Measurements from ENCODE around the gene PPP3CA. TPM values are rescaled to one million over a fixed set of nuclear protein-coding genes. Genes with fewer than 3 reads are reported as not detected.

Gene PPP3CA
- total RNA-seq, result 10 to 100 TPM; 38.5 to 46.7 (median 40.6) TPM

DNA sequence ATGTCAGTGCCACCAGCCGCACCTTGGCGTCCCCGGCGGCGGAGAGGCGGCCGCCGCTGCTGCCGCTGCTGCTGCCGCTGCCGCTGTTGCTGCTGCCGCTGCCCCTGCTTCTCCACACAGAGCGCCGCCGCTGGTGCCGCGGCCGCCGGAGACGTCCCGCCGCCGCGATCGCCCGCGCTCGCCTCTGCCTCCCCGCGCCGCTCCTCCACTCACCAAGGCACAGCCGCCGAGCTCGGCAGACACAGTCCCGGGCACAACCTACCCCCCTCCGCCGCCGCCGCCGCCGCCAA lies at the start of gene PPP3CA:
Gene PPP3CA, minus strand, starts transcription at position 260 of the 290 bp plus-strand sequence.
- intact Hi-C loops (cut with DNase I; ENCODE audit: low total_unique reads), result no loop called here
- peak in 1 of 2 donors; percentile 93 for DNase-seq (ENCODE audit: low spot score in 2 of 2)
- TF ChIP-seq POLR2A (IDR thresholded peaks at IDR 0.05), result no peak
- TF ChIP-seq, protein P1, sequence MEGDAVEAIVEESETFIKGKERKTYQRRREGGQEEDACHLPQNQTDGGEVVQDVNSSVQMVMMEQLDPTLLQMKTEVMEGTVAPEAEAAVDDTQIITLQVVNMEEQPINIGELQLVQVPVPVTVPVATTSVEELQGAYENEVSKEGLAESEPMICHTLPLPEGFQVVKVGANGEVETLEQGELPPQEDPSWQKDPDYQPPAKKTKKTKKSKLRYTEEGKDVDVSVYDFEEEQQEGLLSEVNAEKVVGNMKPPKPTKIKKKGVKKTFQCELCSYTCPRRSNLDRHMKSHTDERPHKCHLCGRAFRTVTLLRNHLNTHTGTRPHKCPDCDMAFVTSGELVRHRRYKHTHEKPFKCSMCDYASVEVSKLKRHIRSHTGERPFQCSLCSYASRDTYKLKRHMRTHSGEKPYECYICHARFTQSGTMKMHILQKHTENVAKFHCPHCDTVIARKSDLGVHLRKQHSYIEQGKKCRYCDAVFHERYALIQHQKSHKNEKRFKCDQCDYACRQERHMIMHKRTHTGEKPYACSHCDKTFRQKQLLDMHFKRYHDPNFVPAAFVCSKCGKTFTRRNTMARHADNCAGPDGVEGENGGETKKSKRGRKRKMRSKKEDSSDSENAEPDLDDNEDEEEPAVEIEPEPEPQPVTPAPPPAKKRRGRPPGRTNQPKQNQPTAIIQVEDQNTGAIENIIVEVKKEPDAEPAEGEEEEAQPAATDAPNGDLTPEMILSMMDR (IDR thresholded peaks at IDR 0.05), result no peak
- WGBS, 2 donors, result 0 to 1% methylated on average over 21 to 29 of the region's 41 CpGs
- peak within 1 kb of the TSS; percentile 78 for H3K4me3 ChIP-seq (ENCODE audit: low read depth, poor library complexity, severe bottlenecking)

DNA sequence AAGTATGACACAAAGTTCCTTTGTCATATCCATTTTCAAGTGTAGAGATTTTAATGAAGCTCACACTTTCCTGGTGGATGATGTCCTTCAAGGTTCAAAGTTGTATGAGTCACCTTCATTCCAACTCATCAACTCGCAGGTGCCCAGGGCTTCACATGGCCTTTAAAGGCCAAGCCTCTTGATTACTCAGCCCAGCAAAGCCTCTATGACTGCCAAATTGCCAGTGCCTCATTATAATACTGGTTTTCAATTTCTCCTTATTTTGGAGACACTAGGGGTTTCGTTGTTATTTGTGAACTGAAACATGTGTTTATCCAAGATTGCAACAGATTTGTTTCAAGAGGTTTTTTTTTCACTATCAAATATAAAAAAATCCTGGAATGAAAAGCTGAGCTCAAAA lies 45.9 kb upstream of the PPP3CA start:
- no peak for DNase-seq (ENCODE audit: low spot score in 2 of 2)
- WGBS, 2 donors, result 38 to 39% methylated on average over 2 of the region's 2 CpGs
- TF ChIP-seq, protein P1 (IDR thresholded peaks at IDR 0.05), result no peak
- no peak for TF ChIP-seq POLR2A (IDR thresholded peaks at IDR 0.05)
- H3K4me3 ChIP-seq (ENCODE audit: low read depth, poor library complexity, severe bottlenecking), result no peak overlapping the region
- intact Hi-C loops (cut with DNase I; ENCODE audit: low total_unique reads), result no loop called here

DNA sequence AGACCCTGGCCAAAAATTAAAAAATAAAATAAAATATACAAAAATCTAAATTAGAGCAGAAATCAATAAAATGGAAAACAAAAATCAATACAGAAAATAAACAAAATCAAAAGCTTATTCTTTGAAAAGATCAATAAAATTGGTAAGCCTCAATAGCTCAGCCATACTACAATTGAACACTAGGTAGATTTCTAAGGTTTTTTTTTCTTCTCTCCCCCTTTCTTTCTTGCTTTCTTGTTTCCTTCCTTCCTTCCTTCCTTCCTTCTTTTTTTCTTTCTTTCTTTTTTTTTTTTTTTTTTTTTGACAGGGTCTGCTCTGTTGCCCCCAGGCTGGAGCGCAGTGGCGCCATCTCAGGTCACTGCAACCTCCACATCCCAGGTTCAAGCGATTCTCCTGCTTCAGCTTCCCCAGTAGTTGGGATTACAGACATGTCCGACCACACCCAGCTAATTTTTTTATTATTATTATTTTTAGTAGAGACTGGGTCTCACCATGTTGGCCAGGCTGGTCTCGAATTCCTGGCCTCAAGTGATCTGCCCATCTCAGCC lies 23.4 kb upstream of the PPP3CA start:
- 92% methylated on average over 5 of the region's 5 CpGs for WGBS, 2 donors
- TF ChIP-seq, protein P1 (IDR thresholded peaks at IDR 0.05), result no peak
- TF ChIP-seq POLR2A (IDR thresholded peaks at IDR 0.05), result no peak
- no peak overlapping the region for H3K4me3 ChIP-seq (ENCODE audit: low read depth, poor library complexity, severe bottlenecking)
- intact Hi-C loops (cut with DNase I; ENCODE audit: low total_unique reads), result no loop called here
- no peak for DNase-seq (ENCODE audit: low spot score in 2 of 2)

DNA sequence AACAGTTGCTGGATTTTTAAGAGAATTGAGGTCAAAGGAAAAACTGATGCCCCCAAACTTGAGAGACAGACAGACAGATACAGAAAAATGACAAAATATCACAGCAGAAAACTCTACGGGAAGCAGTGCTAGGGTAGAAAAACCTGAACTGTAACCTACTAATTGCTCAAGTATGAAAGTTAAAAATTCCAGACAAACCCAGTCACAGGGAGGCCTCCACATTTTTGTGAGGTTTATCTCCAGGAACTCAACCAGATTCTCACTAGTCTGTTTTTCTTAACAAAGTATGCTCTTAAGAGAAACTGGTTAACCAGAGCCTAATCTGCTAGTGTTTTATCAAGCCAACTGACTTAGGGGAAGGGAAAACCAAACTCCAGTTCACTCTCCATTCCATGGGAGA lies 19.9 kb upstream of the PPP3CA start:
- intact Hi-C loops (cut with DNase I; ENCODE audit: low total_unique reads), result no loop called here
- TF ChIP-seq POLR2A (IDR thresholded peaks at IDR 0.05), result no peak
- TF ChIP-seq, protein P1 (IDR thresholded peaks at IDR 0.05), result no peak
- no peak overlapping the region for H3K4me3 ChIP-seq (ENCODE audit: low read depth, poor library complexity, severe bottlenecking)
- no peak for DNase-seq (ENCODE audit: low spot score in 2 of 2)
- 69 to 81% methylated on average over 1 of the region's 1 CpG for WGBS, 2 donors

DNA sequence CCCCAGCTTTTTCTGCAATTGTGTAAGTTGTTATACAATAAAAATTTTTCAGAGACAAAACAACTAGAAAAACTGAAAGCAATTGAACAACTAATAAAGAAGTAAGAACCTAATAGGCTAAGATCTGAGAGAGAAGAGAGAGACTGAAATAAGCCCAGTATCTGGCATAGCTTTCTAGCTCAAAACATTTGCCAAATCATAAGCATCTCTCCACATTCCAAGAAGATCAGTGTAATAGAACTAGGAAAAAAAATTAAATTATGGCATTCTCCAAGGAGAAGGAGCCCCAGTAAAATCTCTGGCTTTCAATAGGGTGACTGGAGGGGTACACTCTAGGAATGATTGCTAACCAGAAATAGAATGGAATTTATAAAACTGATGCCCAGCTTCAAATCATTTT lies 19.0 kb upstream of the PPP3CA start:
- no peak for TF ChIP-seq POLR2A (IDR thresholded peaks at IDR 0.05)
- TF ChIP-seq, protein P1 (IDR thresholded peaks at IDR 0.05), result no peak
- no peak for DNase-seq (ENCODE audit: low spot score in 2 of 2)
- intact Hi-C loops (cut with DNase I; ENCODE audit: low total_unique reads), result no loop called here
- H3K4me3 ChIP-seq (ENCODE audit: low read depth, poor library complexity, severe bottlenecking), result no peak overlapping the region

DNA sequence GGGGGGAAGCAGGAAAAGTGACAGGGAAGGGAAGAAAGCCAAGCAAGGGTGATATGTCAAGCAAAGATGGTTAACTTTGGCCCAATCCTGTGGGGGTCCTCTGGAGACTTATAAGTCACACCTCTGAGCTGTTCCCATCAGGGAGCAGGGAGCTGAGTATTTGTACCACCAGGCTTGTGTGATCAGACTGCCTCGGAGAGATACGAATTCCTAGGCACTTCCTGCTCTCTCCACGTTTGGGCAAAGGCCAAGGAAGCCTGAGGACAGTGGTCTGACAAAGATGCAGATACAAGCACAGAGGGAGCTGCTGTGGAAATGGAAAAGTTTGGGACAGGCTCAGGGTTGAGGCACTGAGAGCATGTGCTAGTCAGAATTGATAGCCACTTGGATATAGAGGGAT lies 10.4 kb upstream of the PPP3CA start:
- DNase-seq (ENCODE audit: low spot score in 2 of 2), result no peak
- TF ChIP-seq POLR2A (IDR thresholded peaks at IDR 0.05), result no peak
- no peak overlapping the region for H3K4me3 ChIP-seq (ENCODE audit: low read depth, poor library complexity, severe bottlenecking)
- intact Hi-C loops (cut with DNase I; ENCODE audit: low total_unique reads), result no loop called here
- WGBS, 2 donors, result 48 to 51% methylated on average over 3 of the region's 3 CpGs

Data from lower leg skin (tissue), 4 donors.